Neural progenitor cell (in vitro differentiated cells): Measurements from ENCODE around the gene BDH1.

Experiments
- CTCF ChIP-seq: fragments of 200-600 bp; sonication (generic); IDR thresholded peaks from 2 replicates; pipeline ENCODE4 v1.5.1; 2017; ENCODE audit warnings: antibody characterized with exemption, mild to moderate bottlenecking
- EZH2 ChIP-seq: fragments of 200-600 bp; sonication (generic); IDR thresholded peaks from 2 replicates; pipeline ENCODE4 v1.6.1; 2017; ENCODE audit warnings: antibody characterized with exemption, mild to moderate bottlenecking, moderate library complexity

DNA sequence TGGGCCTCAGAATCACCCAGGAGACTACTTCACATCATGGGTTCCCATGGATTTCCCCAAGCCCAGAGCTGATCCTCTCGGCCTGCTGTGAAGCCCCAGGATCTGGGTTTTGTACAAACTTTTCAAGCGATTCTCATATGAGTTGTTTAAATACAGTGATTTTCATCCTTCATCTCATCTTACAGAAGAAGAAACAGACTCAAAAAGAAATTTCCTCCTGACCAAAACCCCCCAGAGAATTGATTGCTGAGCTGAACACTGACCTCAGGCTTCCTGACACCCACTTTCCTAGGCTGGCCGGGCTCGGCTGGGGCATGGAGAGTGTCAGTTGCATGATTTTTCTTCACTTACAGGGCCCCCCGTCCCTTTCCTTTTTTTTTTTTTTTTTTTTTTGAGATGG is 60.3 kb downstream of the BDH1 start:
- no peak for TF ChIP-seq EZH2
- TF ChIP-seq CTCF, result no peak
